MM.1S (cell line): ENCODE measurements around the gene EFEMP1.

Source experiments
- CTCF ChIP-seq: fragments of 300-600 bp; sonication (generic); IDR thresholded peaks from 2 replicates; pipeline ENCODE4 v1.5.1; 2016; ENCODE audit warnings: antibody characterized with exemption, low read length, mixed read lengths
- EZH2 ChIP-seq: fragments of 300-600 bp; sonication (generic); optimal IDR thresholded peaks from 2 replicates; pipeline ENCODE3; 2017; ENCODE audit warnings: low read depth, mild to moderate bottlenecking, antibody characterized with exemption, low read length, mixed read lengths
- EZH2phosphoT487 ChIP-seq: fragments of 300-600 bp; sonication (generic); IDR thresholded peaks from 2 replicates; pipeline ENCODE4 v1.6.1; 2018; ENCODE audit warnings: antibody characterized with exemption, low read length

GRCh38 chr2:55952415-55952814, 28.8 kb upstream of the EFEMP1 start:
- TF ChIP-seq CTCF (no peak), EZH2 (no peak), EZH2phosphoT487 (no peak)
